GM12878 (cell line): Measurements from ENCODE around the gene ARHGAP26.

Experiments
- CBFB ChIP-seq: IDR thresholded peaks from 2 replicates; pipeline ENCODE4 v1.6.1; 2016; ENCODE audit warnings: antibody characterized with exemption, low read depth
- CBX3 ChIP-seq: fragments of 200-600 bp; sonication (generic); IDR thresholded peaks from 2 replicates; pipeline ENCODE4 v1.6.1; 2016; ENCODE audit warnings: low read depth, borderline replicate concordance
- CREB1 ChIP-seq: IDR thresholded peaks from 2 replicates; pipeline ENCODE4 v1.6.1; 2012; ENCODE audit warnings: low read depth, mild to moderate bottlenecking, inconsistent platforms
- IRF5 ChIP-seq: fragments of 450-650 bp; IDR thresholded peaks from 2 replicates; pipeline ENCODE4 v1.6.1; 2017; ENCODE audit warnings: borderline replicate concordance
- POLR2A ChIP-seq: IDR thresholded peaks from 2 replicates; pipeline ENCODE4 v1.6.1; 2011; ENCODE audit warnings: low read depth, mild to moderate bottlenecking, low read length
- REST ChIP-seq: IDR thresholded peaks from 2 replicates; pipeline ENCODE4 v1.6.1; 2012; ENCODE audit warnings: mild to moderate bottlenecking, low read depth, low read length
- TAF1 ChIP-seq: IDR thresholded peaks from 2 replicates; pipeline ENCODE4 v1.6.1; 2011; ENCODE audit warnings: mild to moderate bottlenecking, low read depth, low read length, borderline replicate concordance
- TCF12 ChIP-seq: IDR thresholded peaks from 2 replicates; pipeline ENCODE4 v1.6.1; 2011; ENCODE audit warnings: low read depth, mild to moderate bottlenecking, low read length
- USF2 ChIP-seq: IDR thresholded peaks from 2 replicates; pipeline ENCODE4 v1.6.1; 2011; ENCODE audit warnings: low read depth, low read length, improper control_type of control experiment, borderline replicate concordance
- ZZZ3 ChIP-seq: IDR thresholded peaks from 2 replicates; pipeline ENCODE4 v1.6.1; 2011; ENCODE audit warnings: low read depth; ENCODE audit not compliant: control insufficient read depth, insufficient read length
- TF ChIP-seq, protein P1 (sequence below), 3 experiments: IDR thresholded peaks in 2 of 3; conservative IDR thresholded peaks in 1 of 3; 2 replicates each; pipeline ENCODE4 v1.5.1; 2011; ENCODE audit warnings: low read depth in 3 of 3, low read length in 3 of 3, mild to moderate bottlenecking in 3 of 3, control low read depth in 2 of 3, moderate library complexity in 2 of 3, inconsistent platforms in 1 of 3, mixed read lengths in 1 of 3; ENCODE audit not compliant: control insufficient read depth in 2 of 3, insufficient read depth in 1 of 3; ENCODE audit errors: extremely low read depth in 1 of 3
- TF ChIP-seq, protein P2 (sequence below): fragments of 150-350 bp; IDR thresholded peaks from 2 replicates; pipeline ENCODE4 v1.6.1; 2016; ENCODE audit warnings: low read depth, low read length
- TF ChIP-seq, protein P3 (sequence below): IDR thresholded peaks from 2 replicates; pipeline ENCODE4 v1.6.1; 2011; ENCODE audit warnings: borderline replicate concordance, low read depth, mild to moderate bottlenecking, moderate library complexity, low read length; ENCODE audit not compliant: insufficient read depth, poor library complexity, severe bottlenecking
- TF ChIP-seq, protein P4 (sequence below): IDR thresholded peaks from 2 replicates; pipeline ENCODE4 v1.6.1; 2012; ENCODE audit warnings: low read length, inconsistent platforms

GRCh38 chr5:143131972-143132371 lies 361.8 kb downstream of the ARHGAP26 start:
- TF ChIP-seq CREB1 (no peak), CBFB (no peak), REST (no peak), POLR2A (no peak), TAF1 (no peak), CBX3 (no peak), USF2 (no peak), TCF12 (no peak), IRF5 (no peak), ZZZ3 (no peak)
- TF ChIP-seq, protein P1, sequence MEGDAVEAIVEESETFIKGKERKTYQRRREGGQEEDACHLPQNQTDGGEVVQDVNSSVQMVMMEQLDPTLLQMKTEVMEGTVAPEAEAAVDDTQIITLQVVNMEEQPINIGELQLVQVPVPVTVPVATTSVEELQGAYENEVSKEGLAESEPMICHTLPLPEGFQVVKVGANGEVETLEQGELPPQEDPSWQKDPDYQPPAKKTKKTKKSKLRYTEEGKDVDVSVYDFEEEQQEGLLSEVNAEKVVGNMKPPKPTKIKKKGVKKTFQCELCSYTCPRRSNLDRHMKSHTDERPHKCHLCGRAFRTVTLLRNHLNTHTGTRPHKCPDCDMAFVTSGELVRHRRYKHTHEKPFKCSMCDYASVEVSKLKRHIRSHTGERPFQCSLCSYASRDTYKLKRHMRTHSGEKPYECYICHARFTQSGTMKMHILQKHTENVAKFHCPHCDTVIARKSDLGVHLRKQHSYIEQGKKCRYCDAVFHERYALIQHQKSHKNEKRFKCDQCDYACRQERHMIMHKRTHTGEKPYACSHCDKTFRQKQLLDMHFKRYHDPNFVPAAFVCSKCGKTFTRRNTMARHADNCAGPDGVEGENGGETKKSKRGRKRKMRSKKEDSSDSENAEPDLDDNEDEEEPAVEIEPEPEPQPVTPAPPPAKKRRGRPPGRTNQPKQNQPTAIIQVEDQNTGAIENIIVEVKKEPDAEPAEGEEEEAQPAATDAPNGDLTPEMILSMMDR (IDR thresholded peaks at IDR 0.05 in 2 of 3, conservative IDR thresholded peaks at IDR 0.05 in 1 of 3; ENCODE audit: control insufficient read depth in 2 of 3, extremely low read depth in 1 of 3, insufficient read depth in 1 of 3, low read depth in 3 of 3, low read length in 3 of 3), result no peak
- TF ChIP-seq, protein P2, sequence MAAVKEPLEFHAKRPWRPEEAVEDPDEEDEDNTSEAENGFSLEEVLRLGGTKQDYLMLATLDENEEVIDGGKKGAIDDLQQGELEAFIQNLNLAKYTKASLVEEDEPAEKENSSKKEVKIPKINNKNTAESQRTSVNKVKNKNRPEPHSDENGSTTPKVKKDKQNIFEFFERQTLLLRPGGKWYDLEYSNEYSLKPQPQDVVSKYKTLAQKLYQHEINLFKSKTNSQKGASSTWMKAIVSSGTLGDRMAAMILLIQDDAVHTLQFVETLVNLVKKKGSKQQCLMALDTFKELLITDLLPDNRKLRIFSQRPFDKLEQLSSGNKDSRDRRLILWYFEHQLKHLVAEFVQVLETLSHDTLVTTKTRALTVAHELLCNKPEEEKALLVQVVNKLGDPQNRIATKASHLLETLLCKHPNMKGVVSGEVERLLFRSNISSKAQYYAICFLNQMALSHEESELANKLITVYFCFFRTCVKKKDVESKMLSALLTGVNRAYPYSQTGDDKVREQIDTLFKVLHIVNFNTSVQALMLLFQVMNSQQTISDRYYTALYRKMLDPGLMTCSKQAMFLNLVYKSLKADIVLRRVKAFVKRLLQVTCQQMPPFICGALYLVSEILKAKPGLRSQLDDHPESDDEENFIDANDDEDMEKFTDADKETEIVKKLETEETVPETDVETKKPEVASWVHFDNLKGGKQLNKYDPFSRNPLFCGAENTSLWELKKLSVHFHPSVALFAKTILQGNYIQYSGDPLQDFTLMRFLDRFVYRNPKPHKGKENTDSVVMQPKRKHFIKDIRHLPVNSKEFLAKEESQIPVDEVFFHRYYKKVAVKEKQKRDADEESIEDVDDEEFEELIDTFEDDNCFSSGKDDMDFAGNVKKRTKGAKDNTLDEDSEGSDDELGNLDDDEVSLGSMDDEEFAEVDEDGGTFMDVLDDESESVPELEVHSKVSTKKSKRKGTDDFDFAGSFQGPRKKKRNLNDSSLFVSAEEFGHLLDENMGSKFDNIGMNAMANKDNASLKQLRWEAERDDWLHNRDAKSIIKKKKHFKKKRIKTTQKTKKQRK, result no peak
- TF ChIP-seq, protein P3, sequence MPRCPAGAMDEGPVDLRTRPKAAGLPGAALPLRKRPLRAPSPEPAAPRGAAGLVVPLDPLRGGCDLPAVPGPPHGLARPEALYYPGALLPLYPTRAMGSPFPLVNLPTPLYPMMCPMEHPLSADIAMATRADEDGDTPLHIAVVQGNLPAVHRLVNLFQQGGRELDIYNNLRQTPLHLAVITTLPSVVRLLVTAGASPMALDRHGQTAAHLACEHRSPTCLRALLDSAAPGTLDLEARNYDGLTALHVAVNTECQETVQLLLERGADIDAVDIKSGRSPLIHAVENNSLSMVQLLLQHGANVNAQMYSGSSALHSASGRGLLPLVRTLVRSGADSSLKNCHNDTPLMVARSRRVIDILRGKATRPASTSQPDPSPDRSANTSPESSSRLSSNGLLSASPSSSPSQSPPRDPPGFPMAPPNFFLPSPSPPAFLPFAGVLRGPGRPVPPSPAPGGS, result no peak
- TF ChIP-seq, protein P4, sequence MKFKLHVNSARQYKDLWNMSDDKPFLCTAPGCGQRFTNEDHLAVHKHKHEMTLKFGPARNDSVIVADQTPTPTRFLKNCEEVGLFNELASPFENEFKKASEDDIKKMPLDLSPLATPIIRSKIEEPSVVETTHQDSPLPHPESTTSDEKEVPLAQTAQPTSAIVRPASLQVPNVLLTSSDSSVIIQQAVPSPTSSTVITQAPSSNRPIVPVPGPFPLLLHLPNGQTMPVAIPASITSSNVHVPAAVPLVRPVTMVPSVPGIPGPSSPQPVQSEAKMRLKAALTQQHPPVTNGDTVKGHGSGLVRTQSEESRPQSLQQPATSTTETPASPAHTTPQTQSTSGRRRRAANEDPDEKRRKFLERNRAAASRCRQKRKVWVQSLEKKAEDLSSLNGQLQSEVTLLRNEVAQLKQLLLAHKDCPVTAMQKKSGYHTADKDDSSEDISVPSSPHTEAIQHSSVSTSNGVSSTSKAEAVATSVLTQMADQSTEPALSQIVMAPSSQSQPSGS, result no peak
